K562 (cell line): ENCODE data around the gene IL25. TPM values are rescaled to one million over a fixed set of nuclear protein-coding genes. Genes with fewer than 3 reads are reported as not detected.

ENCODE experiments used
- ATAC-seq: fragments of 200-7000 bp; cut with Tn5 transposase; 3 replicates; pipeline ENCODE4 v1.9.1; 2020; ENCODE audit warnings: moderate library complexity
- BruUV-seq: library from RNA; stranded (reverse); fragments of 400-500 nt; replicated peaks from 2 replicates; lab custom pipeline; 2021; lab: Mats Ljungman, UMichigan
- CTCF ChIA-PET: fragments of 300-600 bp; formaldehyde crosslinking; extraction: SDS; loops from one replicate; lab custom pipeline; 2021; ENCODE audit warnings: low intra/inter-chr PET ratio; lab: Yijun Ruan, JAX
- POLR2A ChIA-PET: fragments of 300-600, 350-650 bp; sonication (Branson Sonifier 250); formaldehyde crosslinking; extraction: SDS; loops from one replicate; lab custom pipeline; 2021; ENCODE audit warnings: antibody characterized with exemption, inconsistent platforms; lab: Yijun Ruan, JAX
- DNase-seq, 4 experiments: peaks; one replicate each; pipeline versions ENCODE4 v3.0.0 to v3.0.0-alpha.2; 2011 to 2018; ENCODE audit warnings: low spot score in 3 of 4, mixed read lengths in 3 of 4; ENCODE audit errors: extremely low read depth in 1 of 4
- FAIRE-seq: peaks from 2 replicates; lab custom pipeline; 2011; peaks lifted over from hg19 to GRCh38; lab: Jason Lieb, UNC
- H2AFZ ChIP-seq: 2 replicates; pipeline ENCODE4 v1.6.0; 2011; ENCODE audit warnings: low read depth, low read length, control low read depth, inconsistent platforms
- H3K27ac ChIP-seq: fragments of 200-600 bp; 3 replicates; pipeline ENCODE4 v1.8.0; 2011; ENCODE audit warnings: low read depth, mild to moderate bottlenecking, control low read depth, inconsistent platforms, low read length, moderate library complexity, mixed read lengths; ENCODE audit errors: extremely low read depth
- H3K27me3 ChIP-seq, 2 experiments: fragments of 300-600 bp in 1 of 2; 2 replicates in 1 of 2; 3 replicates in 1 of 2; pipeline versions ENCODE4 v1.6.0 to v1.8.0; 2011; ENCODE audit warnings: inconsistent platforms in 2 of 2, low read length in 2 of 2, mild to moderate bottlenecking in 1 of 2, mixed read lengths in 1 of 2, moderate library complexity in 1 of 2; ENCODE audit not compliant: control insufficient read depth in 2 of 2, insufficient read depth in 2 of 2
- H3K36me3 ChIP-seq: fragments of 300-600 bp; 3 replicates; pipeline ENCODE4 v1.8.0; 2011; ENCODE audit warnings: mild to moderate bottlenecking, low read length, inconsistent platforms; ENCODE audit not compliant: control insufficient read depth, insufficient read depth
- H3K4me1 ChIP-seq, 2 experiments: fragments of 200-600 bp in 1 of 2; replicated peaks in 1 of 2; 2 replicates in 1 of 2; 3 replicates in 1 of 2; pipeline versions ENCODE4 v1.5.1 to v1.8.0; 2011; ENCODE audit warnings: inconsistent platforms in 2 of 2, low read length in 2 of 2, mild to moderate bottlenecking in 1 of 2, mixed read lengths in 1 of 2, moderate library complexity in 1 of 2; ENCODE audit not compliant: control insufficient read depth in 2 of 2, insufficient read depth in 2 of 2
- H3K4me2 ChIP-seq: 2 replicates; pipeline ENCODE4 v1.6.1; 2011; ENCODE audit warnings: low read length, control low read depth, inconsistent platforms, mixed read lengths; ENCODE audit not compliant: insufficient read depth
- H3K4me3 ChIP-seq: fragments of 200-600 bp; sonication (generic), shearing (Covaris generic); 2 replicates; pipeline ENCODE4 v1.5.1; 2016; ENCODE audit warnings: control low read depth, inconsistent platforms
- H3K79me2 ChIP-seq: fragments of 200-600 bp; 3 replicates; pipeline ENCODE4 v1.8.0; 2011; ENCODE audit warnings: low read length, inconsistent platforms; ENCODE audit not compliant: control insufficient read depth, insufficient read depth
- H3K9ac ChIP-seq, 2 experiments: 2 replicates each; pipeline versions ENCODE4 v1.6.0 to v1.6.1; 2011; ENCODE audit warnings: low read depth in 2 of 2, low read length in 2 of 2, control low read depth in 1 of 2, inconsistent platforms in 1 of 2, mild to moderate bottlenecking in 1 of 2, mixed read lengths in 1 of 2; ENCODE audit not compliant: insufficient read depth in 1 of 2
- H3K9me1 ChIP-seq: one replicate; pipeline ENCODE4 v1.6.0; 2011; ENCODE audit warnings: inconsistent platforms, mild to moderate bottlenecking, low read length, moderate library complexity; ENCODE audit not compliant: control insufficient read depth, insufficient read depth
- H3K9me3 ChIP-seq: replicated peaks from 2 replicates; pipeline ENCODE4 v1.5.1; 2011; ENCODE audit warnings: low read depth, low read length, inconsistent platforms; ENCODE audit not compliant: control insufficient read depth, insufficient read depth
- H4K20me1 ChIP-seq: replicated peaks from 2 replicates; pipeline ENCODE4 v1.6.1; 2011; ENCODE audit warnings: low read length, inconsistent platforms, mixed read lengths; ENCODE audit not compliant: control insufficient read depth, insufficient read depth
- CBX3 ChIP-seq, 2 experiments: IDR thresholded peaks; 1 replicate in 1 of 2; 2 replicates in 1 of 2; pipeline ENCODE4 v1.6.1; 2012; ENCODE audit warnings: inconsistent platforms in 2 of 2, low read length in 2 of 2, borderline replicate concordance in 1 of 2, control low read depth in 1 of 2
- HMG20A ChIP-seq: fragments of 450-650 bp; formaldehyde crosslinking; conservative IDR thresholded peaks from 2 replicates; pipeline ENCODE4 v1.4.0; 2020; ENCODE audit warnings: mild to moderate bottlenecking, mixed read lengths
- PTRF ChIP-seq: fragments of 450-650 bp; IDR thresholded peaks from 2 replicates; pipeline ENCODE4 v1.6.1; 2016; ENCODE audit warnings: mild to moderate bottlenecking, missing genetic modification characterization, missing compliant biosample characterization
- TFAP4 ChIP-seq: sonication (generic); formaldehyde crosslinking; IDR thresholded peaks from 2 replicates; pipeline ENCODE4 v1.8.0; 2022; ENCODE audit warnings: missing genetic modification reagents, mild to moderate bottlenecking, moderate library complexity, borderline replicate concordance
- WGBS: fragments of 100-300 bp; shearing (Covaris generic); methylation state at CpG from one replicate; pipeline ENCODE4 v1.1.6; 2016; ENCODE audit warnings: low coverage, mixed read lengths; ENCODE audit not compliant: insufficient coverage; ENCODE audit errors: missing lambda C conversion rate; 5-methylcytosine and 5-hydroxymethylcytosine counted together
- in situ Hi-C: fragments of 300-500 bp; cut with MboI; formaldehyde crosslinking; loops from 4 replicates; pipeline ENCODE4 v1.15.0; 2018; ENCODE audit warnings: inconsistent platforms, mixed read lengths
- intact Hi-C: fragments of 100-400 bp; cut with micrococcal nuclease; formaldehyde crosslinking; loops from 2 replicates; pipeline ENCODE4 v1.14.2; 2022
- polyA plus RNA-seq, 8 experiments: library from polyadenylated mRNA; depleted of rRNA in 4 of 8; stranded (reverse) in 5 of 8; unstranded in 3 of 8; fragments of >200 nt; fragmentation: Nextera tagmentation in 2 of 8; fragmentation: Illumina TruSeq in 1 of 8; extraction: Ambion mirVana in 2 of 8; extraction: Trizol in 1 of 8; gene quantifications; 2 replicates each; pipeline versions ENCODE4 v1.2.1 to v1.2.3, GENCODE V29; 2011 to 2014; ENCODE audit warnings: inconsistent platforms in 1 of 8, missing spikeins in 1 of 8
- total RNA-seq, 7 experiments: library from RNA; depleted of rRNA in 6 of 7; stranded (reverse); fragments of >200 nt in 6 of 7; fragmentation: Illumina TruSeq in 2 of 7; extraction: Trizol in 2 of 7; gene quantifications; 2 replicates each; pipeline versions ENCODE4 v1.2.1 to v1.2.3, GENCODE V29; 2011 to 2021; ENCODE audit warnings: low replicate concordance in 1 of 7

IL25 gene
- total and polyA plus RNA-seq, 9 of the 15 experiments (the other 6 are each of a cell fraction or from before 2014, with no cell fraction given) = not detected

- H3K79me2 ChIP-seq = no peaks in the 10 kb centered on the region
- no peak for DNase-seq
- BruUV-seq = no TSS peak
- no peak for ATAC-seq
- intact Hi-C loops (no loop called here), in situ Hi-C loops (no loop called here)
- no peaks in the 10 kb centered on the region for H3K9me3 ChIP-seq
- no peak for FAIRE-seq
- H3K9me1 ChIP-seq = no peaks in the 10 kb centered on the region
- peaks cover 11 to 28% of the 10 kb centered on the region in 2 experiments; a peak in 4 of 5 replicates for H3K4me1 ChIP-seq
- H3K9ac ChIP-seq = no peak overlapping the region; a peak in 1 of 4 replicates
- no peak overlapping the region for H2AFZ ChIP-seq
- ChIA-PET CTCF (no interaction called here), POLR2A (no interaction called here)
- no peaks in the 10 kb centered on the region for H3K36me3 ChIP-seq
- H3K4me2 ChIP-seq = no peak overlapping the region
- H3K27ac ChIP-seq = no peak overlapping the region
- no peak overlapping the region for H3K4me3 ChIP-seq
- WGBS = 58% methylated on average over 12 of the region's 19 CpGs
- no peaks in the 10 kb centered on the region for H4K20me1 ChIP-seq
- TF ChIP-seq TFAP4 (CRISPR knock-in tag) (no peak), PTRF (tag) (no peak), HMG20A (no peak), CBX3 (IDR thresholded peaks at IDR 0.05; ENCODE audit: borderline replicate concordance in 1 of 2, low read length in 2 of 2) (no peak)
- peaks cover 3 to 19% of the 10 kb centered on the region in 2 experiments; a peak in 3 of 5 replicates for H3K27me3 ChIP-seq
Observed at GRCh38 chr14:23347406-23348296, 25.0 kb upstream of the IL25 start.
